GM23248 (cell line): ENCODE data around the gene KIRREL2. TPM values are rescaled to one million over a fixed set of nuclear protein-coding genes. Genes with fewer than 3 reads are reported as not detected.

ENCODE experiments used
- DNase-seq: peaks from one replicate; pipeline ENCODE4 v3.0.0-alpha.2; 2015
- H2AFZ ChIP-seq: fragments of 200-600 bp; sonication (generic); 2 replicates; pipeline ENCODE4 v1.6.1; 2016; ENCODE audit warnings: antibody characterized with exemption
- H3F3A ChIP-seq: fragments of 200-600 bp; sonication (generic); 2 replicates; pipeline ENCODE4 v1.6.1; 2016; ENCODE audit warnings: mild to moderate bottlenecking, antibody characterized with exemption, mixed run types; ENCODE audit not compliant: insufficient read depth
- H3K27ac ChIP-seq: fragments of 200-600 bp; sonication (generic); 2 replicates; pipeline ENCODE4 v1.5.1; 2016; ENCODE audit warnings: mild to moderate bottlenecking
- H3K27me3 ChIP-seq: fragments of 200-600 bp; sonication (generic); replicated peaks from 2 replicates; pipeline ENCODE4 v1.6.1; 2016; ENCODE audit warnings: mild to moderate bottlenecking; ENCODE audit not compliant: insufficient read depth
- H3K36me3 ChIP-seq: fragments of 200-600 bp; sonication (generic); 2 replicates; pipeline ENCODE4 v1.6.1; 2016; ENCODE audit warnings: low read depth, mild to moderate bottlenecking
- H3K4me1 ChIP-seq: fragments of 200-600 bp; sonication (generic); 2 replicates; pipeline ENCODE4 v1.6.1; 2016; ENCODE audit warnings: mild to moderate bottlenecking; ENCODE audit not compliant: insufficient read depth
- H3K4me2 ChIP-seq: fragments of 200-600 bp; sonication (generic); one replicate; pipeline ENCODE4 v1.6.1; 2016; ENCODE audit warnings: mild to moderate bottlenecking; ENCODE audit not compliant: unreplicated experiment
- H3K4me3 ChIP-seq: fragments of 200-600 bp; sonication (generic); 2 replicates; pipeline ENCODE4 v1.5.1; 2016; ENCODE audit warnings: mild to moderate bottlenecking
- H3K79me2 ChIP-seq: fragments of 200-600 bp; sonication (generic); 2 replicates; pipeline ENCODE4 v1.6.1; 2016; ENCODE audit warnings: mild to moderate bottlenecking; ENCODE audit not compliant: insufficient read depth
- H3K9ac ChIP-seq: fragments of 200-600 bp; sonication (generic); 2 replicates; pipeline ENCODE4 v1.6.1; 2016; ENCODE audit warnings: mild to moderate bottlenecking
- H3K9me2 ChIP-seq: fragments of 200-600 bp; sonication (generic); 2 replicates; pipeline ENCODE4 v1.6.1; 2016; ENCODE audit warnings: mixed run types, mild to moderate bottlenecking, moderate library complexity; ENCODE audit not compliant: insufficient read depth
- H3K9me3 ChIP-seq: fragments of 200-600 bp; sonication (generic); one replicate; pipeline ENCODE4 v1.6.1; 2017; ENCODE audit warnings: low read depth
- H4K20me1 ChIP-seq: fragments of 200-600 bp; sonication (generic); 2 replicates; pipeline ENCODE4 v1.6.0; 2016; ENCODE audit not compliant: insufficient read depth
- EZH2 ChIP-seq: fragments of 200-600 bp; sonication (generic); IDR thresholded peaks from 2 replicates; pipeline ENCODE4 v1.6.1; 2018; ENCODE audit warnings: antibody characterized with exemption, mild to moderate bottlenecking; ENCODE audit not compliant: insufficient read depth, poor library complexity, severe bottlenecking
- EZH2phosphoT487 ChIP-seq: fragments of 200-600 bp; sonication (generic); IDR thresholded peaks from 2 replicates; pipeline ENCODE4 v1.6.1; 2018; ENCODE audit warnings: antibody characterized with exemption, moderate library complexity, mild to moderate bottlenecking, low read depth; ENCODE audit not compliant: insufficient read depth
- WGBS, 2 experiments: methylation state at CpG; one replicate each; pipeline ENCODE4 v1.1.6; 2015 to 2017; ENCODE audit warnings: low lambda C conversion rate in 2 of 2, low coverage in 1 of 2; ENCODE audit errors: missing lambda C conversion rate in 2 of 2; 5-methylcytosine and 5-hydroxymethylcytosine counted together
- in situ Hi-C: fragments of 300-500 bp; cut with MboI; formaldehyde crosslinking; loops from 2 replicates; pipeline ENCODE4 v1.15.0; 2020
- polyA plus RNA-seq: library from polyadenylated mRNA; unstranded; fragments of >200 nt; fragmentation: Nextera tagmentation; extraction: Ambion mirVana; gene quantifications from 2 replicates; pipeline ENCODE4 v1.2.1, GENCODE V29; 2016
- total RNA-seq: library from RNA; depleted of rRNA; stranded (reverse); fragments of >200 nt; shearing (Covaris generic); gene quantifications from 2 replicates; pipeline ENCODE4 v1.2.3, GENCODE V29; 2014

Gene KIRREL2
- total and polyA plus RNA-seq, 2 experiments from 2014 or later, result not detected

DNA sequence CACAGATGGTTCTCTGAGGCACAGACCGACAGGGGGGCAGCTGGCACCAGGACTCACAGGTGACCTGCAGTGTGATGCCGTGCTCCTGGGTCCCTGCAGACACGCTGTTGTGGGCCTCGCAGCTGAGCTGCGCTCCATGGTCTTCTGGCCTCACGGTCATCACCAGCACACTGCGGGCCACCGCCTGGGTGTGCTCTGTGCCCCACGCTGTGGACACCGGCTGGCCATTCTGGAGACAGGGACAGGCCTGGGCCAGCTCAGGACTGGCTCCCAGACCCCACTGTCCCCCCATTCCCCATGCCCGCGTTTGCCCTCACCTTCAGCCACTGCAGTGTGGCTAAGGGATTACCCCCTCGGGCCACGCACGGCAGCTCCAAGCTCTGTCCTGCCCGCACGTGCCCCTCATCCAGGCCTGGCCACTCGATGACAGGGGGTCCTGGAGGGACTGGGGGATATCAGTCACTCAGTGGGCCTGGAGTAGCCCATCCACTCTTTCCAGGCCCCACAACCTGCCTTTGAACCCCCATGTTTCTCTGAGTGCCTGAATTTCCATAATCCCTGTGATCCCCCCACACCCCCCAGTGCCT lies 7.7 kb upstream of the KIRREL2 start:
- H3K9ac ChIP-seq, result no peak overlapping the region
- H3K36me3 ChIP-seq, result no peaks in the 10 kb centered on the region
- H3K4me3 ChIP-seq, result no peak overlapping the region
- H3F3A ChIP-seq, result no peaks in the 10 kb centered on the region
- no peaks in the 10 kb centered on the region for H3K9me2 ChIP-seq
- no peaks in the 10 kb centered on the region for H3K79me2 ChIP-seq
- DNase-seq, result no peak
- H3K27ac ChIP-seq, result no peak overlapping the region
- 71% methylated on average over 17 to 18 of the region's 18 CpGs for WGBS, 2 experiments
- no peaks in the 10 kb centered on the region for H3K4me1 ChIP-seq
- no peak overlapping the region for H3K4me2 ChIP-seq
- no peaks in the 10 kb centered on the region for H3K9me3 ChIP-seq
- H2AFZ ChIP-seq, result no peak overlapping the region
- in situ Hi-C loops, result no loop called here
- TF ChIP-seq EZH2 (no peak), EZH2phosphoT487 (no peak)
- H3K27me3 ChIP-seq, result peaks cover 80% of the 10 kb centered on the region
- H4K20me1 ChIP-seq, result no peaks in the 10 kb centered on the region

- Histone ChIP-seq H3K79me2 (no peaks in the 10 kb centered on the region), H2AFZ (no peak overlapping the region), H3K4me3 (no peak overlapping the region), H3K27me3 (peaks cover 76% of the 10 kb centered on the region), H3K4me1 (no peaks in the 10 kb centered on the region), H3K9me2 (no peaks in the 10 kb centered on the region), H3F3A (no peaks in the 10 kb centered on the region), H3K4me2 (no peak overlapping the region), H3K36me3 (no peaks in the 10 kb centered on the region), H3K27ac (no peak overlapping the region), H3K9me3 (no peaks in the 10 kb centered on the region), H3K9ac (no peak overlapping the region), H4K20me1 (no peaks in the 10 kb centered on the region)
- no peak for DNase-seq
- TF ChIP-seq EZH2, result no peak
- TF ChIP-seq EZH2phosphoT487, result no peak
- in situ Hi-C loops, result no loop called here
- 41 to 47% methylated on average over 25 to 32 of the region's 32 CpGs for WGBS, 2 experiments
These were observed 5.3 kb upstream of the KIRREL2 start for GRCh38 chr19:35851213-35852028.

GRCh38 chr19:35852029-35852780 lies 4.5 kb upstream of the KIRREL2 start, which contains the start of gene NPHS1:
TSS of gene NPHS1 (minus strand) at chr19:35852504. CDS start at chr19:35851837, 667 bp downstream.
- H3K4me3 ChIP-seq, result no peak within 1 kb of the TSS
- H3K27me3 ChIP-seq, result peaks cover 78% of the 10 kb centered on the region
- H3K9ac ChIP-seq, result no peak within 1 kb of the TSS
- H3K27ac ChIP-seq, result no peak within 1 kb of the TSS
- H2AFZ ChIP-seq, result no peak within 1 kb of the TSS
- no peaks in the 10 kb centered on the region for H3K9me2 ChIP-seq
- H3F3A ChIP-seq, result no peaks in the 10 kb centered on the region
- H4K20me1 ChIP-seq, result no peaks in the 10 kb centered on the region
- WGBS, 2 experiments, result 28 to 32% methylated on average over 8 to 9 of the region's 9 CpGs
- H3K4me2 ChIP-seq, result no peak within 1 kb of the TSS
- no peaks in the 10 kb centered on the region for H3K4me1 ChIP-seq
- no peaks in the 10 kb centered on the region for H3K36me3 ChIP-seq
- DNase-seq, result no peak
- in situ Hi-C loops, result no loop called here
- TF ChIP-seq EZH2phosphoT487 (no peak), EZH2 (no peak)
- no peaks in the 10 kb centered on the region for H3K79me2 ChIP-seq
- no peaks in the 10 kb centered on the region for H3K9me3 ChIP-seq

DNA sequence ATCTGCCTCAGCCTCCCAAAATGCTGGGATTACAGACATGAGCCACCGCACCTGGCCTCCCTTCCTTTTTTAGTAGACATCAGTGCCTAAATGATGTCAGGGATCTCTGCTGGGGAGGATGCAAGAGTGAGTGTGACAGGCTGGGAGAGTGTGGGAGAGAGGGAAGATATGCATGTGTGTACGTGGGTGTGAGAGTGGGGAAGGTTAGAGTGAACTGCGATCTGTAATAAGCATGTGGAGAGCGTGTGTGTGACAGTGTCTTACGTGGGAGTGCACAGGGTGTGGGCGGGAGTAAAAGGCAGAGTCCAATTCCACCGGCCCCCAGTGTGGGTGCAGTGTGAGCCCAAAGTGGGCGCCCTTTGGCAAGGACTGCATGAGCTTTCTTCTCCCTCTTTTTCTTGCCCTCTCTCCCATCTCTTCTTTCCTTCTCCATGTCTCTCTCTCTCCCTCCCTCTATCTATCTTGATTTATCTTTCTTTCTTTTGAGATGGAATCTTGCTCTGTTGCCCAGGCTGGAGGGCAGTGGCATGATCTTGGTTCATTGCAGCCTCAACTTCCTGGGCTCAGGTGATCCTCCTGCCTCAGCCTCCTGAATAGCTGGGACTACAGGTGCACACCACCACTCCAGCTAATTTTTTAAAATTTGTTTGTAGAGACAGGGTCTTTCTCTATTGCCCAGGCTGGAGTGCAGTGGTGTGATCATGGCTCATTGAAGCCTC lies 3.5 kb upstream of the KIRREL2 start:
- no peaks in the 10 kb centered on the region for H3K9me2 ChIP-seq
- peaks cover 79% of the 10 kb centered on the region for H3K27me3 ChIP-seq
- H3K27ac ChIP-seq, result no peak overlapping the region
- no peak overlapping the region for H2AFZ ChIP-seq
- H3K4me3 ChIP-seq, result no peak overlapping the region
- no peak for DNase-seq
- H3K4me2 ChIP-seq, result no peak overlapping the region
- H3F3A ChIP-seq, result no peaks in the 10 kb centered on the region
- no peaks in the 10 kb centered on the region for H3K4me1 ChIP-seq
- no peaks in the 10 kb centered on the region for H3K9me3 ChIP-seq
- TF ChIP-seq EZH2phosphoT487, result no peak
- no peak for TF ChIP-seq EZH2
- WGBS, 2 experiments, result 10 to 13% methylated on average over 8 of the region's 8 CpGs
- H3K79me2 ChIP-seq, result no peaks in the 10 kb centered on the region
- in situ Hi-C loops, result no loop called here
- H4K20me1 ChIP-seq, result no peaks in the 10 kb centered on the region
- no peak overlapping the region for H3K9ac ChIP-seq
- no peaks in the 10 kb centered on the region for H3K36me3 ChIP-seq
